GM19452 (cell line): Measurements from ENCODE around the gene TUBB4B.

Experiments used
- ATAC-seq: cut with Tn5 transposase; IDR thresholded peaks from one replicate; pipeline ENCODE4 v1.9.1; 2021; ENCODE audit not compliant: unreplicated experiment

Gene TUBB4B

DNA sequence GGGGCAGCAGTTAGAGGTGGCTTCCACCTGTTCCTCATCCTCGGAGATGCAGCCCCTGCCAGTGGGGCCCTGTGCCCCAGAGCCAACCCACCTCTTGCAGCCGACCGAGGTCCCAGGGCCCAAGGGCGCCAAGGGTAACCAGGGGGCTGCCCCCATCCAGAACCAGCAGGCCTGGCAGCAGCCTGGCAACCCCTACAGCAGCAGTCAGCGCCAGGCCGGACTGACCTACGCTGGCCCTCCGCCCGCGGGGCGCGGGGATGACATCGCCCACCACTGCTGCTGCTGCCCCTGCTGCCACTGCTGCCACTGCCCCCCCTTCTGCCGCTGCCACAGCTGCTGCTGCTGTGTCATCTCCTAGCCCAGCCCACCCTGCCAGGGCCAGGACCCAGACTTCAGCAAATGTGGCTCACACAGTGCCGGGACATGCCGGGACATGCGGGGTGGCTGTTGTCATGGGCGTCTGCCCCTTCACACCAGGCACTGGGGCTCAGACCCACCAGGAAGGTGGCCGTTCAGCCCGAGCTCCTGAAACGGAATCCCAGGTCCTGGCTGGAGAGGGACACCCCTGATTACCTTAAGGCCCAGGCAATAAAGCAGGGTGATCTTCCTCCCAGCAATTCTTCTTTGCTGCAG is 15.3 kb upstream of the TUBB4B start:
- ATAC-seq, result no peak

DNA sequence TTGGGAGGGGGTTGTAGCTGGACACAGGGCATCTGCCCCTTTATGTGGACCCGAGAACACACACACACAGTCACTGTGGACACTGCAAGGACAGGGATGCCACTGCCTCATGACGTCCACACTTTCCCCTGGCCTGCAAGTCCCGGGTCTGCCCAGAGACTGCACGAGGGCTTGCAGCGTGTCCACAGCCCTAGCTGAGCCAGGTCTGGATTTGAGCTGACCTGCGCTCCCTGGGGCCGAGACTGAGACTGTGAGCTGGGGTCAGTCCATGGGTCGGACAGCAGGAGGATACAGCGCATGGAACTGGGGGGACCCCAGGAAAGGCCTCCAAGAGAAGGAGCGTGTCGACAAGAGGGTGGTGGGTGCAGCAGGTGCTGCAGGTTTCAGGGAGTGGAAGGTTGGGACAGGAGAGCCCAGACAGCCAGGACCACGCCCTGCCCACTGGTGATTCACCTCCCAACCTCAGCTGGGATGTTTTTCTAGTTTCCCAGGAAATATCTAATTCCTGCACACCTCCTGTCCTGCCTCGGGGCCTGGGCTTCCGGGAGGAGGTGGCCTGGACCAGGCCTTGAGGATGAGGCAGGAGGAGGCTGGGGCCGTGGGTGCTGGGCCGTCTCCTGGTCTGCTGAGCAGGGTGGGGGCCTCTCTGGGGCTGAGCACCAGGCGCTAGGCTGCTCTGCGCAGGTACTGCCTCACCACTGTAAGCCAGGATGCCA is 14.6 kb upstream of the TUBB4B start:
- ATAC-seq, result no peak

DNA sequence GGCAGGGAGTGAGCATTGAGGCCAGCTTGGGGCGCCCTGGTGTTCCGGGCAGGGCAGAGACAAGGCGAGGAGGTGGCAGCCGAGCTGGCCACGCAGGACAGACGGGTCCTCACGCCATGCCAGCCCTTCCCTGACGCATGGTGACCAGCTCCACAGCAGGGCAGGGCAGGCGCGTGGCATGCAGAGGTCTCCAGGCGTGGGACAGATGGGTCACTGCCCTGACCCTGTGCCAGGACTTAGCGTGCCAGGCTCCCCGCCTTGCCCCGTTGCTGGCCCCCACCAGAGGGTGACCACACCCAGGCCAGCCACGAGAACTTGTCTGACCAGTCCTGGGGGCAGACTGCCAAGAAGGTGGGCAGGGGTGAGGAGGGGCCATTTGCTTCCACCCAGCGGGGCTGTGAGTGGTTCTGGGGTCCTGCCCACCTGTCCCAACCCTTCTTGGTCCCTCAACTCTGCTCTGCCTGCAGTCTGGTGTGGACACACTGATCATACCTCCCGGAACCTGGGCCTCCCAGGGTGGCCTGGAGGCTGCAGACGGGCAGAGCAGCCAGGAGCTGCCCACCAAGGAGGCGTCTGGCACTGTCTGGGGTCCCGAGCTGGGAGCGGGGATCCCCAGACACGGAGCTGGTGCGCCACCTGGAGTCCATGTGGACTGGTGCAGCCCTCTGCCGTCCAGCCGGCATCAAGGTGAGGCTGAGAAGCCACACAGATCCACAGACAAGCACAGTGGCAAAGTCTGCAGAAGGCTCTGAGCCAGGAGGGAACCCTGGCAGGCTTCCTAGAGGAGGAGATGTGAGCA is 13.8 kb upstream of the TUBB4B start, which contains the start of gene RNF224:
Gene RNF224 (plus strand): TSS at position 449 of the 799 bp plus-strand sequence. CDS start 834 bp downstream, outside the sequence.
- no peak for ATAC-seq

DNA sequence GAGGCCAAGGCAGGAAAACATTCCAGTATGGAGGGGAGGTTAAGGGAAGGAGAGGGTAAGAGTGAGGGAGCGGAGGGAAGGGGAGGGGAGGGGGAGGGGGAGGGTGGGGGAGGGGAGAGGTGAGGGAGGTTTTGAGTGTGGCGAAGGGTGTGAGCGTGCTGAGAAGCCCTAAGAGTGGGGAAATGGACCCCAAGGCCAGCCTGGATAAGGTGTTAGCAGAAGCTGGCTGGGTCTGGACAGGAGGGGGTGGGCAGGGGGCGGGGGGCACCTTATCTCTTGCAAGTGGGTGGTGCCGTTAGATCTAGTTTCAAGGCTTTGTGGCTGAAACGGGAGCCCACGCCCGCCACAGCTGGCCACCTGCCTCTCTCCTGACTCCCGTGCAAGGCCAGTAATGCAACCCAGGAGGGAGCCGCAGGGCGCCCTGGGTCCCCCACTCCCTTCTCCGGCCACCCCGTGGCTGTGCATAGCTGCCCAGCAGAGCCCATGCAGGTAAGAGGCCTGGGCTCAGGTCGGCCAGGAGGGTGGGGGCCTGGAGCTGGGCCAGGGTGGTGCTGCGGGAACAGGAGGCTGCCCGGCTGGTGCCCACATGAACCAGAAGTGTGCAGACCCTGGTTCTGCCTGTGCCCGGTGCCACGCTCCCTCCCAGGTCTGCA is 13.1 kb upstream of the TUBB4B start:
- ATAC-seq, result no peak

DNA sequence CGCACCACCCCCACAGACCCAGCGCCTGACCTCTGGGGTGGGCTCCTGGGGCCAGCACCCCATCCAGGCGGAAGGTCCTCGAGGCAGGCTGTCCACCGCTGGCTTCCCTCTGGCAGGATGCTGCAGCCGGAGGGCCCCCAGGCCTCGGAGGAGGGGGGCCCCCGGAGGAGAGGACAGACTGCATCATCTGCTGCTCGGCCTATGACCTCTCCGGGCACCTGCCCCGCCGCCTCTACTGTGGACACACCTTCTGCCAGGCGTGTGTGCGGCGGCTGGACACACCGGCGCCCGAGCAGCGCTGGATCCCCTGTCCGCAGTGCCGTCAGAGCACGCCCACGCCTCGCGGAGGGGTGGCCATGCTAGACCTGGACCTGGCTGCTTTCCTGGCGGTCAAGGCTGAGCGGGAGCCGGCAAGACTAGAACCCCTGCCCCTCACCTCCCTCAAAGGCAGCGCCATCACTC is 12.6 kb upstream of the TUBB4B start:
- ATAC-seq, result no peak

DNA sequence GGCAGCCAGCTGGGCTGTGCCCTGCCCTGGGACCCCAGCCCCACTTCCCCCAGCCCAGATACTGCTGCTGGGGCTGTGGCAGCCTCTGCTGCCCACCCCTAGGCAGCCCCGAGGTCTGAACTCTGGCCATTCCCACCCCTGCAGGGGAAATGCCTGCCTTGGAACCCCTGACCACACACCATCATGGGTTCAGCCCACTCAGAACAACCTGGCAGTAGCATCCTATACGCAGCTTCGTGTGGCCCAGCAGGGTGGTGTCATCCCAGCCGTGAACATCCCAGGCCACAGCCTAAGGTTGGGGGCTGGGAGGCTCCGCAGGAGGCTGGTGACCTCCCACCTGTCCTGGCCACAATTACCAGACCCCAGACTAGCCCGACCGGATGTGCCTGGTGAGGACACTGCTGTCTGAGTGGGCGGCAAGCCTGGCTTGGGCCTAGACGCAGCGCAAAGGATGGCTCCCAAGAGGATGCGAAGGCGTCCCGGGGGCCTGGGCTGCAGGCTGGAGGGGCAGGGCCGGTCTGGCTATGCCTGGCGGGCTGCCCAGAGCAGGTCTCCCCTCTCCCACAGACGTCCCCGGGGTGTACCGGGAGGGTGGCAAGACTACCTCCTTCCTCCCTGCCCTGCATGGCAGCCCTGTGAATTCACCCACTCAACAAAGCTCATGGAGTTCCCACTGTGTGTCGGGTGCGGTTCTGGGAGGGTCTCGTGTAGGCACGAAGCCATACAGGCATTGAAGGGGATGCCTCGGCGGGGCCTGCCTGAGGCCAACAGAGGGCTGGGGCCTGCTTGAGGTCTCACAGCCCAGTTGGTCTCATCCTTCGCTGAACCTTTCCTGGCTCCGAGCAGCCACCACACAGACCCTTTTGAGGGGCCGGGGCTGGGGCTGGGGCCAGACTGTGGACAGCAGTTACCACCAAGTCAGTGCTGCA is 11.9 kb upstream of the TUBB4B start:
- ATAC-seq, result no peak

DNA sequence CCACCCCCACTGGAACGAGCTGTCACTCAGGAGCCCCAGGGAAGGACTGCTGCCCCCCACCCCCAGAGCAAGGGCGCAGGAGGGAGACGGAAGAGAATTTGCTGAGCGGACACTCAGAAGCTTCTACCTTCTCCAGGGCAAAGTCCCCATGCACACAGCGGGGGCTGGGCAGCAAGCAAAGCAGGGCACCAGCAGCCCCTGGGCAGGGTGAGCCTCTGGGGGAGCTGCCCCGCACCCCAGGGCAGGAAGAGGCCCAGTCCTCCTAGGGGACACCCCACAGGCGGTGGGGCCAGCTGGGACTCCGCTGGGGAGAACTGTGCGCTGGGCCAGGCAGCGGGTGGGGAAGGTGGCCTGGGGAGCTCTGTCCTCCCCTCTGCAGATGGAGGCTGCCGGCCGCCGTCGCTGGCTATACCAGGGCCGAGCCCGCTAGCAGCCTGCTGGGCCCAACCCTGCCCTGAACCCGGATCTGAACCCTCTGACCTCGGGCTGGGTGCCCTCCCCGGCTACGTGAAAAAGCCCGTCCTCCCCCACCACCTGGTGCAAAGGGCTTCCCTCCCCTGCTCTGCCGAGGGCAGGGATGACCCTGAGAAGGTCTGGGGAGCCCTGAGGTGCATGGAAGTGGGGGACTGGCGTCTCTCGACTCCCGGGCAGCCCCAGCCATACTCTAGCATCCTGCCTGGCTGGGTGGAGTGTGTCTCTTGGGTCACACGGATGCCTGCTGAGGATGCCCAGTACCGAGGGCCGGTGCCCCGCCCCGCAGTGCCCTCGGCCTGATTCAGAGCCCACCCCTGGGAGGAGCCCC is 11.0 kb upstream of the TUBB4B start:
- no peak for ATAC-seq

DNA sequence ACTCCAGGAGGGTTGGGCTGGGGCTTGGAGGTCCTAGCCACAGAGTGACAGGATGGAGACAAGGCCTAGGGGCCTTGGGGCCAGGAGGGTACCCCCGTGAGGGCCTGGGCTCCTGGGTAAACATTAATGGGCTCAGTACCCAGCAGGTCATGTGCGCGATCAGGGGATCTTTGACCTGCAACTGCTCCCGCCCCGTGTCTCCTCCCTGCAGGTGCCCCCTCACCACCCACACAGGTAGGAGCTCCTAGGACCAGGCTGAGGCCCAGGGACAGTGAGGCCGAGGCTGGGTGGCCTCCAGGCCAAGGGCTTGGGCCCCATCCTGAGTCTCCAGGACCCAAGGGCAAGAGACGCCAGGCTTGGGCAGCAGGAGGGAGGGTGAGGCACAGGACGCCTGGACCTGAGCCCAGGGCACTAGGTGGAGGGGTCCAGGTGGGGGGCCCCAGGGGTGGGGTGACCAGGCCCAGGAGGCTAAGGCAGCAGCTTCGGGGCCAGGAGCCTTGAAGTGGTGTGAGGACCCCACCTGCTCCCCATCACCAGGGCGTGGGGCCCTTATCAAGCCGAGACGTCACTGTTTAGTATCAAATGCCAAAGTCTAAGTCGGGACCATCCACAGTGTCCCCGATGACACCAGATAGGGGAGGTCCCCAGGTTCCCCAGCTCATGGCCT is 10.2 kb upstream of the TUBB4B start, which contains the start of gene SLC34A3:
Gene SLC34A3 (plus strand): TSS at position 197 of the 667 bp plus-strand sequence. CDS start 802 bp downstream, outside the sequence.
- ATAC-seq, result no peak

DNA sequence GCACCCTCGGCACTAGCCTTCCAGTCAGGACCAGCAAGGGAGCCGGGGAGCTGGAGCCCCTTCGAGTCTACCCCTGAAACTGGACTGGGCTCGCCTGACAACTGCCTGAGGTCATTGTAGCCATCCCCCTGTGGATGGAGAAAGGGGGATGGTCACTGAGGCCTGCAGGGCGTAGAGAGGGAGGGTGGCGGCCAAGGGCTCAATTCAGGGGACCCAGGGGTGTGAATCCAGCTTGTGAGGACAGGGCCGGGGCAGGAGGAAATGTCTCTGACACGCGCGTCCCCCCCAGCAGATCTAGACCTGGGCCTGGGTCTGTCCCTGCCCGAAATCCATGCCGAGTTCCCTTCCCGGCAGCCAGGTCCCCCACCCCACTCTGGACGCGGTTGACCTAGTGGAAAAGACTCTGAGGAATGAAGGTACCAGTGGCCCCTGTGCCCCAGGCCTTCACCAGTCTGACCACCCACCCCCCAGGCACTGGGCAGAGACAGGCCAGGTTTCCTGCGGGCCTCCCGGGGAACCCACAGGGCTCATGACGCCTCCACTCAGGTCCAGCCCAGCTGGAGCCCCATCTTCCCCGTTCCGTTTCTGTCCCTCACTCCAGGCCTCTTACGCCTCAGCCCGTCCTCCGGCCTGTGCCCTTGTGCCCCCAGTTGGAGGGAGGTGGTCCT is 9.6 kb upstream of the TUBB4B start:
- ATAC-seq, result no peak

DNA sequence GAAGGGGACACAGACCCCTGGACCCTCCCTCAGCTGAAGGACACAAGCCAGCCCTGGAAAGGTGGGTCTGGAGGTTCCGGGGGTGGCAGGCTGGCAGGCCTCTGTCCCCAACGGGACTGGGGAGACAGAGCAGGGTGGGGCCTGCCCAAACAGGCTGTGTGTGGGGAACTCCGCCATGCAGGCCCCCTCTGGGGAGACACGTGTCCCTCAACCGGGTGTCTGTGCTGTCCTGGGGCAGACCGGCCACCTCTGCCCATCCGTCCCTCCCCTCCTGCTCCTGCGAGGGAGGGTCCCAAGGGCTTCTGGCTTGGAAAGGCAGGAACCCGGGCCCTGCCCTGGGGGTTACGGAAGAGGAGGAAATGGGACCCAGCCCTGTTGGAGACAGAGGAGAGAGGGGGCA is 9.0 kb upstream of the TUBB4B start:
- ATAC-seq, result no peak

DNA sequence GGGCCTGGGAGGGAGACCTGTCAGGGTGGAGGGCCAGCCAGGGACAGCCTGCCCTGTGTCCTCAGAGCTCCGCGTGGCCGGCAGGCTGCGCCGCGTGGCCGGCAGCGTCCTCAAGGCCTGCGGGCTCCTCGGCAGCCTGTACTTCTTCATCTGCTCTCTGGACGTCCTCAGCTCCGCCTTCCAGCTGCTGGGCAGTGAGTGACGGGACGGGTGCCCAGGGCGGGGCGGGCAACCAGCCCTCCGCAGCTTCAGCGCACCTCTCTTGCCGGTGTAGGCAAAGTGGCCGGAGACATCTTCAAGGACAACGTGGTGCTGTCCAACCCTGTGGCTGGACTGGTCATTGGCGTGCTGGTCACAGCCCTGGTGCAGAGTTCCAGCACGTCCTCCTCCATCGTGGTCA is 8.6 kb upstream of the TUBB4B start:
- no peak for ATAC-seq

DNA sequence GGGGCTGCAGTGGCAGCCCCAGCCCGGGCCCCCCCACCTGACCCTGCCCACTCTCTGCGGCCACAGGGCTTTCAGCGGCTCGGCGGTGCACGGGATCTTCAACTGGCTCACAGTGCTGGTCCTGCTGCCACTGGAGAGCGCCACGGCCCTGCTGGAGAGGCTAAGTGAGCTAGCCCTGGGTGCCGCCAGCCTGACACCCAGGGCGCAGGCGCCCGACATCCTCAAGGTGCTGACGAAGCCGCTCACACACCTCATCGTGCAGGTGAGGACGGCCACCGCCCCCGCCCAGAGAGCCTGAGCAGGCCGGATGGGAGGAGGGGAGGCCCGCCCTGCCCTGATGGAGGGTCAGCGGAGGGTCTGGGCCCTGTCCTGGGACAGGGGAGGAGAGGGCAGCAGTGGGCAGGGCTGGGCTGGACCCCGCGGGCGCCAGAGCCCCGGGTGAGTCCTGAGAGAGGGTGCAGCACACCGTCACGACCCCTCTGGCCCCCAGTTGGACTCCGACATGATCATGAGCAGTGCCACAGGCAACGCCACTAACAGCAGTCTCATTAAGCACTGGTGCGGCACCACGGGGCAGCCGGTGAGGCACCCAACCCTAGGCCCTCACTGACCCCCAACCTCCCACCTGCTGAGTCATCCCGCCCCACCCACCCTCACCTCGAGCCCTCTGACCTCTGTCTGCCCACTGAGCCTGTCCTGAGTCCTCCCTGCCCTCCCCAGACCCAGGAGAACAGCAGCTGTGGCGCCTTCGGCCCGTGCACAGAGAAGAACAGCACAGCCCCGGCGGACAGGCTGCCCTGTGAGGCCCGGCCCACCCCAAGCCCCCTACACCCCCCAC is 7.7 kb upstream of the TUBB4B start:
- ATAC-seq, result no peak

DNA sequence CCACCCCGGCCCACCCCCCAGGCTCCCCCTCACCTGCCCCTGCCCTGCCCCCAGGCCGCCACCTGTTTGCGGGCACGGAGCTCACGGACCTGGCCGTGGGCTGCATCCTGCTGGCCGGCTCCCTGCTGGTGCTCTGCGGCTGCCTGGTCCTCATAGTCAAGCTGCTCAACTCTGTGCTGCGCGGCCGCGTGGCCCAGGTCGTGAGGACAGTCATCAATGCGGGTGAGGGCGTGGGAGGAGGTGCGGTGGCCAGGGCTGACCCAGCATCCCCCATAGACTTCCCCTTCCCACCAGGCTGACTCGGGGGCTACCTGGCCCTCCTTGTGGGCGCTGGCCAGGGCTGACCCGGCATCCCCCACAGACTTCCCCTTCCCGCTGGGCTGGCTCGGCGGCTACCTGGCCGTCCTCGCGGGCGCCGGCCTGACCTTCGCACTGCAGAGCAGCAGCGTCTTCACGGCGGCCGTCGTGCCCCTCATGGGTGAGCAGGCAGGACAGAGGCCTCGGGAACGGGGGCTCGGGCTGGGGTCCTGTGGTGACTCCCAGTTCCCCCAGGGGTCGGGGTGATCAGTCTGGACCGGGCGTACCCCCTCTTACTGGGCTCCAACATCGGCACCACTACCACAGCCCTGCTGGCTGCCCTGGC is 6.9 kb upstream of the TUBB4B start:
- no peak for ATAC-seq

DNA sequence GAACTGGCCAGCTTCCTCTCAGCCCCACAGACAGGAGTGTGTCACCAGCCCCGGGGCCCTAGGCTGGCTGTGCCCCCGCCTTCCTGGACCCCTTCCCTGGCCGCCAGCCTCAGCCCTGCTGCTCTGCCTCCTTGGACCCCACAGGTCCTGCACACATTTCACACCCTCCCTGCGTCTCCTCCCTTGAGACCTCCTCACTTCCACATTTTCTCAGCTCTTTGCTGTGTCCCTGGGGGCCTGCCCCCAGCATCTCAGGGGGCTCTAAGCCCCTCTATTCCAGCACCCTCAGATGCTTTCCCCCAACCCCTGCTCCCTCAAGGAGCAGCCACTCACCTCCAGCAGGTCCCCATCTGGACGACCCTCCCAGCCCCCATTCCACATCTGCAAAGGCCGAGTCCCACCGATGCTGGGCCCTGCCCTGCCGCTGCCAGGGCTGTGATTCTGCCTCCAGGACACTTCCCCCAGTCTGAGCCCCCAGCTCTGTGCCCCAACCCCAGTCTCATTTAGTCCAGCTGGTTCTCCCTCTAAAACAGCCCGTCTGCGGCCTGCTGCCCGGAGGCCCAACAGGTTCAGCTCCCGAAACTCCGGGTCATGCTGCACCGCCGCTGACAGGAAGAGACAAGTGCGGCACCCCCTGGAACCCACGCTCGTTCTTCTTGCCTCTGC is 6.2 kb upstream of the TUBB4B start:
- no peak for ATAC-seq

DNA sequence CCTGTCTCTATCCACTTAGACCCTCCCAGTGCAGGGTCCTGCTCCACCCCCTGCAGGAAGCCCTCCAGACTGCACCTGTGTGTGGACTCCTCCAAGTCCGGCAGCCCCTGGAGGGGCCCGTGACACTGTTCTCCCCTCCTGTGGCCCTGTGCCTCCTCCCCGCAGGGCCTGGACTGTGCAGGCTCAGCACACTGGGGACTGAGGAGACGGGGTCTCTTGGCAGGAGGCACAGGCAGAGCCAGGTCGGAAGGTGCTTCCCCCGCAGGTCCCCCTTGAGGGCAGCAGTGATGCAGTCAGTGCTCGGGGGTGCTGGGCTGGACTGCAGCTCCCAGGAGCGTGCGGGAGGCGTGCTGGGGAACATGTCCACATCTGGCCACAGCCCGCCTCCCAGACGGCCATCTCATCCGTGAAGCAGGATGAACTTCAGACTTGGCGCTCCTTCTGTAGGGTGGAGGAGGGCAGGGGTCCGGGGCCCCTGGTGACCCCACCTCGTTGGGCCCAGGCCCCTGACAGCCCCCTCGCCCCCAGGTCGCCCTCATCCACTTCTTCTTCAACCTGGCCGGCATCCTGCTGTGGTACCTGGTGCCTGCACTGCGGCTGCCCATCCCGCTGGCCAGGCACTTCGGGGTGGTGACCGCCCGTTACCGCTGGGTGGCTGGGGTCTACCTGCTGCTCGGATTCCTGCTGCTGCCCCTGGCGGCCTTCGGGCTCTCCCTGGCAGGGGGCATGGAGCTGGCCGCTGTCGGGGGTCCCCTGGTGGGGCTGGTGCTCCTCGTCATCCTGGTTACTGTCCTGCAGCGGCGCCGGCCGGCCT is 5.5 kb upstream of the TUBB4B start:
- ATAC-seq, result no peak
